Measurements from ENCODE around the gene MEN1.

The MEN1 gene

DNA sequence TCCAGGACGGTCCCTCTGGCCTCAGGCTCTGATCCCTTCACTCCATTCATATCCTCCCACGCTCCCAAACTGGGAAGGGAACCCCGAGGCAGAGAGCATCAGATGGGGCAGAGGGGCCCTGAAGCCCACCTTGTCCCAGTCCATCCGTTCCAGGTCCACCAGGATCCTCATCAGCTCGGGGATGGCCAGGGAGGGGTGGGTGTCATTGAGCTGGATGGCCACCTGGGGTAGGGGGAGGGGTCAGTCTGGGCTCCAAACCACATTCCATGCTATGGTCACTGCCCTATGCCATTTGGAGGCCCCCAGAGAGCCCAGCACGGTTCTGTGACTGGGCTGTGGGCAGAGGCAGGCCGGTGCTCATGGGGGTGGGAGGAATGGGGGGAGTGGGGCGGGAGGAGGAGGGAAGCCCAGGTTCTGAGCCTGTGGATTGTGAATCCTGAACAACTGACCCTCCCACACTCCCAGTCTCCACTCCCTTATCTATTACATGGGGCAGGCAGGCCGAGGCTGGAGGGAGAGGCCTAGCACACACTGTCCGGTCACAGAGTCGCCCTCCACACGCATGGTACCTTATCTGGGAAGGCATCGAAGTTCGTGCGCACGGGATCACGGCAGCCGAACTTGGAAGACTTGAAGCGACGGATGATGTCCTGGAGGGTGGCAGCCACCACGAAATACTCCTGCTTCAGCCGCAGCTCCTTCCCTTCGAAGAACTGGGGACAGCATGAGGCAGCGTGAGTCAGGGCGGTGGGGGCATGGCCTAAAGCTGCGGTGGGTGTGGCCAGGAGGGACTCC is 56.0 kb downstream of the MEN1 start:
- no peaks in the 10 kb centered on the region for H3K9me2 ChIP-seq (replicated peaks; ENCODE audit: insufficient read depth, low read length)
- no peak overlapping the region for H3K27ac ChIP-seq (ENCODE audit: low read length)
- no peak overlapping the region for H3K4me3 ChIP-seq (ENCODE audit: low read length)
- no peaks in the 10 kb centered on the region for H3K9me3 ChIP-seq (replicated peaks; ENCODE audit: insufficient read depth, low read length)
- no peak overlapping the region for H3K4me2 ChIP-seq (ENCODE audit: low read depth, low read length)
- H2AFZ ChIP-seq (ENCODE audit: low read length): no peak overlapping the region
- H3K36me3 ChIP-seq (replicated peaks; ENCODE audit: insufficient read depth, low read length): no peaks in the 10 kb centered on the region
- no peaks in the 10 kb centered on the region for H4K20me1 ChIP-seq (ENCODE audit: insufficient read depth, low read length)
- no peak for TF ChIP-seq EZH2phosphoT487 (IDR thresholded peaks at IDR 0.05; ENCODE audit: low read length)
- TF ChIP-seq, protein P1, sequence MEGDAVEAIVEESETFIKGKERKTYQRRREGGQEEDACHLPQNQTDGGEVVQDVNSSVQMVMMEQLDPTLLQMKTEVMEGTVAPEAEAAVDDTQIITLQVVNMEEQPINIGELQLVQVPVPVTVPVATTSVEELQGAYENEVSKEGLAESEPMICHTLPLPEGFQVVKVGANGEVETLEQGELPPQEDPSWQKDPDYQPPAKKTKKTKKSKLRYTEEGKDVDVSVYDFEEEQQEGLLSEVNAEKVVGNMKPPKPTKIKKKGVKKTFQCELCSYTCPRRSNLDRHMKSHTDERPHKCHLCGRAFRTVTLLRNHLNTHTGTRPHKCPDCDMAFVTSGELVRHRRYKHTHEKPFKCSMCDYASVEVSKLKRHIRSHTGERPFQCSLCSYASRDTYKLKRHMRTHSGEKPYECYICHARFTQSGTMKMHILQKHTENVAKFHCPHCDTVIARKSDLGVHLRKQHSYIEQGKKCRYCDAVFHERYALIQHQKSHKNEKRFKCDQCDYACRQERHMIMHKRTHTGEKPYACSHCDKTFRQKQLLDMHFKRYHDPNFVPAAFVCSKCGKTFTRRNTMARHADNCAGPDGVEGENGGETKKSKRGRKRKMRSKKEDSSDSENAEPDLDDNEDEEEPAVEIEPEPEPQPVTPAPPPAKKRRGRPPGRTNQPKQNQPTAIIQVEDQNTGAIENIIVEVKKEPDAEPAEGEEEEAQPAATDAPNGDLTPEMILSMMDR (IDR thresholded peaks at IDR 0.05; ENCODE audit: low read length): no peak
- TF ChIP-seq EZH2 (optimal IDR thresholded peaks at IDR 0.05; ENCODE audit: low read depth, low read length): no peak
- no peak for DNase-seq
- H3F3A ChIP-seq (ENCODE audit: insufficient read depth, low read length): no peaks in the 10 kb centered on the region
- no peaks in the 10 kb centered on the region for H3K79me2 ChIP-seq (ENCODE audit: low read length)
- H3K9ac ChIP-seq (ENCODE audit: low read length): no peak overlapping the region
- H3K4me1 ChIP-seq (ENCODE audit: low read length): no peaks in the 10 kb centered on the region
- H3K27me3 ChIP-seq (replicated peaks; ENCODE audit: insufficient read depth, low read length): no peaks in the 10 kb centered on the region
